Left forelimb (tissue), 1 donor: Measurements from ENCODE around the gene MAP7.

Experiments used
- DNase-seq: peaks from one replicate; pipeline ENCODE4 v3.0.0-alpha.2; 2018; ENCODE audit warnings: low spot score

The MAP7 gene

DNA sequence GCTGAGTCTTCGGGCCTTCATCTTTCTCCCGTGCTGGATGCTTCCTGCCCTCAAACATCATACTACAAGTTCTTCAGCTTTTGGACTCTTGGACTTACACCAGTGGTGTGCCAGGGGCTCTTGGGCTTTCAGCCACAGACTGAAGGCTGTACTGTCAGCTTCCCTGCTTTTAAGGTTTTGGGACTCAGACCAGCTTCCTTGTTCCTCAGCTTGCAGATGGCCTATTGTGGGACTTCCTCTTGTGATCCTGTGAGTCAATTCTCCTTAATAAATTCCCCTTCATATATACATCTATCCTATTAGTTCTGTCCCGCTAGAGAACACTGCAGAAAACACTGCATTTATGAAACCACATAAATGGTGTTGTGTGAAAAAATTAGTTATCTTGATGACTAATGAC, 246.7 kb downstream of the MAP7 start:
- no peak for DNase-seq

DNA sequence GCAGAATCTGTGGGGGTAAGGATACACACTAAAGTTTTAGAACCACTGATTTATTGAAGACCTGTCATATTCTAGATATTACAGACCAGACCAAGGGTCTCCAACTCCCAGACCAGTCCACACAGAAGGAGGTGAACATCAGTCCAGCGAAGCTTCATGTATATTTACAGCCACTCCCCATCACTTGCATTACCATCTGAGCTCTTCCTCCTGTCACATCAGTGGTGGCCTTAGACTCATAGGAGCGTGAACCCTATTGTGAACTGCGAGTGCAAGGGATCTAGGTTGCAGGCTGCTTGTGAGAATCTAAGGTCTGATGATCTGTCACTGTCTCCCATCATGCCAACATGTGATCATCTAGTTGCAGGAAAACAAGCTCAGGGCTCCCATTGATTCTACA, 255.6 kb downstream of the MAP7 start:
- DNase-seq = no peak
